ENCODE results near the gene UBALD2. TPM values are rescaled to one million over a fixed set of nuclear protein-coding genes. Genes with fewer than 3 reads are reported as not detected.
"Not testable (repeated sequence)": the region's sequence is repeated elsewhere in the genome, so short reads cannot be mapped to it uniquely, and the experiment has no call there.

Gene UBALD2
- total RNA-seq, 2 donors from 2014 or later = 21.3 to 30.8 TPM

DNA sequence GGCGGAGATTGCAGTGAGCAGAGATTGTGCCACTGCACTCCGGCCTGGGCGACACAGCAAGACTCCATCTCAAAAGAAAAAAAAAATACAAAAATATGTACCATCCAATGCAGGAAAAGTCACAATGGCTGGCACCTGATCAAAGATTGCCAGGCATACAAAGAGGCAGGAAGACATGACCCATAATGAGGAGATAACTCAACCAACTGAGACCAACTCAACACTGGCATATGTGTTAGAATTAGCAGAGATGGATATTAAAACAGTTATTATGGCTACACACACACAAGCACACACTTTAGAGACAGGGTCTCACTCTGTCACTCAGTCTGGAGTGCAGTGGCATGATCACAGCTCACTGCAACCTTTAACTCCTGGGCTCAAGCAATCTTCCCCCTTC lies 32.3 kb downstream of the UBALD2 start:
- no peak for DNase-seq
- intact Hi-C loops (cut with DNase I) = loop anchor here (5.0 to 10.0 kb wide), 2 partner anchors 175 to 283 kb away; no protein-coding TSS in a partner anchor
- ATAC-seq = no peak

DNA sequence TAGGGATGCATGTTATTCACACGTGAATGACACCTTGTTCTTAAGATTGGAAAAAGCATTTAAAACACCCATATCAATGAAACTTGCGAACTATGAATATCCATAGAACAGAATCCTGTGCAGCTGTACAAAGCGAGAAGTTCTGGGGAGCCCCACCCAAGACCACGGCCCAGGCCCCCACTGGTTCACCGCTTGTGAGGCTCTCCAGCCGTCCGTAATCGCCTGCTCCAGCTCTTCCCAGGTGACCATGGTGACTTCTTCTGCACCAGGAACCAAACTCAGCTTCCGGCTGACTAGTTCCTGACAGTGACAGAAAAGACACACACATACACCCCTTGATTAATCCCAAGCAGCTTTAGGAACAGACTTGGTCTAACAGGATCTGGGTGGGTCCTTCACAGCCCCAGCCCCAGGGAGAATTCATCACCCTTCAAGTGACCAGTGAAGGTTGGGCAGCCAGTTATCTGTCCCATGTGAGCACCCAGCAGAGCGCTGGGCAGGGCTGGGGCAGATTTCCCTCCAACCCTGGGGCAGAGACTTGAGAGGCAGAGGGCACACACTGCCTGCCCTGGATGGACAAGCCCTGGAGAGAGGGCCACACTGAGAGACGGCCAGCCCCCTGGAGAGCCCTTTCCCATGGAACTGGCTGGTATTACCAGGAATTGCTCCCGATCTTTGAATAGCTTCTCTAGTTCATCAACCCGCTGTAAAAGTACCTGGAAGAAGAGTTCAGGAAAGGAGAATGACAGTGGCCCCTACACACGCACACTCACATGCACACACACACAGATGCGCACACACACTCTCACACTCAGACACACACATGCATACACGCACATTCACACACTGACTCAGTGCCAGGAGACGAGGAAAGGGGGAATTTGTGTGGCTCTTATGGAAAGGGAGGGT lies 39.3 kb downstream of the UBALD2 start:
- ATAC-seq (no peak), DNase-seq (no peak)
- intact Hi-C loops (cut with DNase I) = loop anchor here (1.0 to 5.0 kb wide), 2 partner anchors 93 to 95 kb away; no protein-coding TSS in a partner anchor

DNA sequence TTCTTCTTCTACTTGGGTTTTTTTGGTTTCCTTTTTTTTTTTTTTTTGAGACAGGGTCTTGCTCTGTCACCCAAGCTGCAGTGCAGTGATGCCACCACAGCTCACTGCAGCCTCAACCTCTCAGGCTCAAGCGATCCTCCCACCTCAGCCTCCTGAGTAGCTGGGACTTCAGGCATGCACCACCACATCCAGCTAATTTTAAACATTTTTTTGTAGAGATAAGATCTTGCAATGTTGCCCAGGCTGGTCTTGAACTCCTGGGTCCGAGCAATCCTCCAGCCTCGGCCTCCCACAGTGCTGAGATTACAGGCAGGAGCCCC lies 39.9 kb downstream of the UBALD2 start:
- intact Hi-C loops (cut with DNase I); DNase-seq; ATAC-seq: not testable (repeated sequence)

DNA sequence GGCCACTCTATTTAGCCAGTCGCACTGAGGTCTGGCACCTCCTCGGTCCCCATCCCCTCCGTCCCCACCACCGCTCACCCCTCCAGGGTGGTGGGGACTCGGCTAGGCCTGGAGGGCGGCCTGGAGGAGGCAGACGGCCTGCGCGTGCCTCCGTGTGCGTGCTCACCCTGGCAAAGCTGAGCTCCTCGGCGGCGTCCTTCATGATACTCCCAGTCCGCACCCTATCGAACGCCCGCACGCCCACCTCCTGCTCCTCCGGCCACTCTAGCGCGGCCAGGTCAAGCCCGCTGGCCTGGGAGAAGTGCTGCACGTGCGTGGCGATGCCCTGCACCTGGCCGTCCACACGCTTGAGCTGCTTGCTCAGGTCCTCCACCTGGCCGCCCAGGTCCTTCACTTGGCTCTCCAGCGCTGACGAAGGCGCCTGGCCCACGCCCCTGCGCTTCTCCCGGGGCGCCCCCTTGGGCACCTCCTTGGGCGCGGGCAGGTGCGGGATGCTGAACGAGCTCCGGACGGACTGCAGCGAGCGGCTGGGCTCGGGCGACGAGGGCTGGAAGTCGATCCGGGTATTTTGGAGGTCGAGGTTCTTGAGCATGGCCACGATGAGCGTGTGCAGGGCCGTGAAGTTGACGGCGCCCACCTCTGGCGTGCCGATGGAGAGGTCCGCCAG lies 42.3 kb downstream of the UBALD2 start:
- DNase-seq = no peak
- peak in 1 of 2 donors; percentile 11 for ATAC-seq
- intact Hi-C loops (cut with DNase I) = no loop called here

DNA sequence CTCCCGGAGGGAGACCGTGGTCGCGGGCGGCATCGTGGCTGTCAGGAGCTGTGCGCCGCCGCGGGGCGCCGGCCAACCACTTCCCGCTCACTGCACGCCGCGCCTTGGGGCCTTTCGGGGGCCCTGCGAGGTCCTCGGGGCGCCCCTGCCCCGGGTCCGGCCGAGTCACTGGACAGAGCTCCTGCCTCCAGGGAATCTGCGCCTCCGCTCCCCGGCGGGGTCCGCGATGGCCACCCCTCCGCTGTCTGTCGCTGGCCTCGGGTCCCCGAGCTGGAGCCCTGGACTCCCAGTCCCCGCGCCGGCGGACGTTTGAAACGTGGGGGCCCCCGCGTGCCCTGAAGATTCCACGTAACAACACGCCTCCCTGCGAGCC lies 42.8 kb downstream of the UBALD2 start, which contains the start of gene QRICH2:
QRICH2 (minus strand) TSS at position 311 of the 373 bp plus-strand sequence; CDS start at position 33, 278 bp downstream.
- ATAC-seq (peak in 1 of 2 donors; percentile 9), DNase-seq (no peak)
- intact Hi-C loops (cut with DNase I) = no loop called here

DNA sequence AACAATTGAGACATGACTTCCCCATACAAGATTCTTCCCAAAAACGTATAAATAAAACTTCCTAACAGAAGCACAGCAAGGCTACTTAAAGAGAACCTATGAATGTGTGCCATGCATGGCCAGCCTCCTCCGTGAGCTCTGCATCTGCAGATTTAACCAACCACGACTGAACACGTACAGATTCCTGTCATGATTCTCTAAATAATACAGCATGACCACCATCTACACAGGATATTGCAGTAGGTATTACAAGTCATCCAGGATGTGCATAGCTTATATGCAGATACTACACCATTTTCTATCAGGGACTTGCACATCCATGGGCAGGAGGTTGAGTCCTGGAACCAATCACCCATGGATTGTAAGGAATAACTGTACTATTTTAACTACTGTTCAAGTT lies 44.3 kb downstream of the UBALD2 start:
- ATAC-seq = no peak
- no peak for DNase-seq
- intact Hi-C loops (cut with DNase I) = no loop called here

DNA sequence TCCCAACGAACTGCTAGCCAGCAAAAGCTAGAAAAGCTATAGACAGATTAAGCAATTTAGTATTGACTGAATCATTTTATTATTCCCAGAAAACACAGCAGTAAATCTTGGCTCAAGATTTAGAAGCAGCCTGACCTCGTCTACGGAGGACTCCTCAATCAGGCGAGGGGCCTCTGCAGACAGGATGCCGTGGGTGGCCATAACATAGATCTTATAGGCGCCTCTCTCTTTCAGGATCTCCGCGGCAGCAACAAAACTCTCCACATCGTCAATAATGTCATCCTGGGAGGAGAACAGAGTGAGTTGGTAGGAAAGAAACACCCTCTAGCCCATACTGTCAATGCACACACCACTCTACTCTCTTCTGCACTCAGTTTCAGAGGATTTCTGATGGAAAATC lies 47.6 kb downstream of the UBALD2 start:
- no peak for DNase-seq
- intact Hi-C loops (cut with DNase I) = no loop called here
- ATAC-seq = no peak

DNA sequence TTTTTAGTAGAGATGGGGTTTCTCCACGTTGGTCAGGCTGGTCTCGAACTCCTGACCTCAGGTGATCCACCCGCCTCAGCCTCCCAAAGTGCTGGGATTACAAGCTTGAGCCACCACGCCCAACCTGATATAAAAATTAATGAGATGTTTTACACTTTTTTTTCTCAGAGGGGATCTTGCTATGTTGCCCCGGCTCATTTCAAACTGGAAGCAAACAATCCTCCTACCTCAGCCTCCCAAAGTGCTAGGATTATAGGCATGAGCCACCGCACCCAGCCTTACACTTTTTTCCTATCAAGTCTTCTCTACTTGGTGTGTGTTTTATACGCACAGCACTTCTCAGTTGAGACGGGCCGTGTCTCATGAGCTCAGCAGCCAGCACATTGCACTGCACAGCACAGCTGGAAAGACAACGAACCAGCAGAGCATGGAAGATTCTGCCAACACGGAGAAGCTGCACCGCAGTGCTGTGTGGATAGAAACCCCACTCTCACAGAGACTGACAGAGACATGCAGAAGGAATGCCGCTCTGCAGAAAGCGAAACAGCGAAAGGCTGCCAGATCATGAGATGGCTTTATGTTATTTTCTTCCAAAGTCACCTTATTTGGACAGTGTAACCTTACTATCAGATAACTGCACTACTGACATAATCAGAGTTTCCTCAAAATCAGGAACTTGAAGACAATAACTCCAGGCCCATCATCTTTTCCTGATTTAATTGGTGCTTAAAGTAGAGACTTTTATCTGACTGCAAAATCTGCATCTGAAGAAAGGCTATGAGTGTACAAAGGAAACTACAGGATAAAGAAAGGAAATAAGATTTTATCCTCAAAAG lies 49.5 kb downstream of the UBALD2 start:
- ATAC-seq = peak; percentile 29 to 38
- intact Hi-C loops (cut with DNase I) = no loop called here
- DNase-seq = no peak

DNA sequence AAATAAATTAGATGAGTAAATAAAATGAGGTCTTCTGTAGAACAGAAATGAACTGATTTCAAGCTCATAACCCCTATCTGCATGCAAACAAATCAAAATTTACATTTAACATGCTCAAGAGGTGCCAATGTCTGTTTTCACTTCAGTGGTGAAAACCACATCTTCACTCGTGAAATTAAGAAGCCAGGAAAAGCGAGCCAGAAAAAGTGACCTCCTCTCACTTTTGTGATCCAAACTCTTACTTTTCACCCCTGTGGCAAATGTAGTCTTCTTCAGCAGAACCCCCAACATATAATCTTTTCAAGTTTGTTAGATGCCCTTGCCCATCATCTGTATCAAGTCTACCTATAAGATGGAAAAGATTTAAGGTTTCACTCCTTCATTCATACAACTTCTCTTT lies 52.4 kb downstream of the UBALD2 start:
- intact Hi-C loops (cut with DNase I) = no loop called here
- DNase-seq (no peak), ATAC-seq (no peak)

DNA sequence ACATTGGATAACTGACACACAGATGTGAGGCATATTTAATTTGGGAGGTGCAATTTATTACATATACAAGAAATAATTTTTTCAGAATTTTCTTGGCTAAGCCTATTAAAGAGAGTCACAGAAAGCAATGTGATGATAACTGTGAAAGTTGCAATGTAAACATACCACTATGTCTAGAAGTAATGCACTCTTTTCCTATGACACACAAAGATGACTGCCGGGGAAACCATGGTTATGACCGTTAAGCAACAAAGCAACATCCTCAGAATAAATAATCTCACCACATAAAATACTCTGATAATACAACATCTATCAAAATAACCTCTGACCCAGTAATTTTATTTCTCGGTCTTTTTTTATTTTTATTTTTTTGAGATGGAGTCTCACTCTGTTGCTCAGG lies 53.4 kb downstream of the UBALD2 start:
- DNase-seq (no peak), ATAC-seq (no peak)
- intact Hi-C loops (cut with DNase I) = no loop called here

Other genes with a start within 250 kb of the UBALD2 start
- under 1 TPM; 0.29 to 0.39 TPM for gene EVPL, start 238.0 kb upstream of the UBALD2 start, total RNA-seq
- 10 to 100 TPM; 51.1 to 60.1 TPM for gene SRP68, start 192.8 kb upstream of the UBALD2 start, total RNA-seq
- gene GALR2, start 190.6 kb upstream of the UBALD2 start, total RNA-seq = not detected
- gene ZACN, start 186.2 kb upstream of the UBALD2 start, total RNA-seq = not detected
- 10 to 100 TPM; 74.1 to 79.5 TPM for gene EXOC7, start 161.6 kb upstream of the UBALD2 start, total RNA-seq
- not detected for gene FOXJ1, start 124.1 kb upstream of the UBALD2 start, total RNA-seq
- gene RNF157, start 24.9 kb upstream of the UBALD2 start, total RNA-seq = 10 to 100 TPM; 11.1 to 19.9 TPM
- gene QRICH2, start 42.9 kb downstream of the UBALD2 start, total RNA-seq = 1 to 10 TPM; 1.9 to 3.9 TPM
- 10 to 100 TPM; 38.9 to 39.3 TPM for gene PRPSAP1, start 88.6 kb downstream of the UBALD2 start, total RNA-seq
- 10 to 100 TPM in 1 of 2 donors, 1 to 10 TPM in 1; 4.8 to 27.9 TPM for gene SPHK1, start 119.3 kb downstream of the UBALD2 start, total RNA-seq
- 10 to 100 TPM; 28.3 to 29.1 TPM for gene UBE2O, start 187.8 kb downstream of the UBALD2 start, total RNA-seq
- gene AANAT, start 202.3 kb downstream of the UBALD2 start, total RNA-seq = not detected
- 10 to 100 TPM; 16.0 to 18.9 TPM for gene RHBDF2, start 236.1 kb downstream of the UBALD2 start, total RNA-seq

All from left cardiac atrium (tissue), 4 donors.